GM19099 (cell line): ENCODE data around the gene COL4A1.

Experiments
- POLR2A ChIP-seq: IDR thresholded peaks from 3 replicates; pipeline ENCODE4 v1.6.1; 2011; ENCODE audit warnings: low read depth; ENCODE audit not compliant: insufficient read length; ENCODE audit errors: extremely low read depth

Gene COL4A1

GRCh38 chr13:110279684-110280083, 27.3 kb downstream of the COL4A1 start:
- TF ChIP-seq POLR2A, result no peak

- no peak for TF ChIP-seq POLR2A
These were observed 28.1 kb downstream of the COL4A1 start for GRCh38 chr13:110278859-110279258.

- no peak for TF ChIP-seq POLR2A
These were observed 29.5 kb downstream of the COL4A1 start for GRCh38 chr13:110277357-110277975.

GRCh38 chr13:110276553-110276950, 30.4 kb downstream of the COL4A1 start:
- no peak for TF ChIP-seq POLR2A

- no peak for TF ChIP-seq POLR2A
These were observed 30.9 kb downstream of the COL4A1 start for GRCh38 chr13:110275931-110276552.

GRCh38 chr13:110274687-110275086, 32.3 kb downstream of the COL4A1 start:
- TF ChIP-seq POLR2A, result no peak

GRCh38 chr13:110273254-110273653, 33.7 kb downstream of the COL4A1 start:
- TF ChIP-seq POLR2A, result no peak

- TF ChIP-seq POLR2A, result no peak
These were observed 34.3 kb downstream of the COL4A1 start for GRCh38 chr13:110272651-110273050.

GRCh38 chr13:110272227-110272626, 34.7 kb downstream of the COL4A1 start:
- TF ChIP-seq POLR2A, result no peak

- no peak for TF ChIP-seq POLR2A
These were observed 35.6 kb downstream of the COL4A1 start for GRCh38 chr13:110271313-110271712.

- no peak for TF ChIP-seq POLR2A
These were observed 36.5 kb downstream of the COL4A1 start for GRCh38 chr13:110270507-110270906.

- no peak for TF ChIP-seq POLR2A
These were observed 37.3 kb downstream of the COL4A1 start for GRCh38 chr13:110269509-110270185.

GRCh38 chr13:110268576-110269185, 38.3 kb downstream of the COL4A1 start:
- TF ChIP-seq POLR2A, result no peak

GRCh38 chr13:110268061-110268460, 38.9 kb downstream of the COL4A1 start:
- TF ChIP-seq POLR2A, result no peak

- TF ChIP-seq POLR2A, result no peak
These were observed 40.0 kb downstream of the COL4A1 start for GRCh38 chr13:110266983-110267382.

GRCh38 chr13:110266431-110266809, 40.5 kb downstream of the COL4A1 start:
- TF ChIP-seq POLR2A, result no peak
